Adrenal gland (tissue), 12 donors: ENCODE results near the gene ADA. TPM values are rescaled to one million over a fixed set of nuclear protein-coding genes. Genes with fewer than 3 reads are reported as not detected.
"Not testable (repeated sequence)": the region's sequence is repeated elsewhere in the genome, so short reads cannot be mapped to it uniquely, and the experiment has no call there.

Experiments
- DNase-seq, 7 donors: peaks; one replicate each; pipeline ENCODE4 v3.0.0-alpha.2; 2019 to 2020
- H3K27ac ChIP-seq, 5 donors: fragments of 200-600 bp; sonication (generic) in 4 of 5; 1 replicate in 3 of 5; 2 replicates in 2 of 5; pipeline versions ENCODE4 v1.5.1 to v1.8.0; 2016 to 2020; ENCODE audit warnings: mild to moderate bottlenecking in 1 of 5
- H3K27me3 ChIP-seq: fragments of 200-600 bp; 2 replicates; pipeline ENCODE4 v1.8.0; 2021
- H3K36me3 ChIP-seq, 2 donors: fragments of 200-600 bp; replicated peaks in 1 of 2; 1 replicate in 1 of 2; 2 replicates in 1 of 2; pipeline versions ENCODE4 v1.5.1 to v1.8.0; 2018 to 2022
- H3K4me1 ChIP-seq, 2 donors: fragments of 200-600 bp; replicated peaks in 1 of 2; 1 replicate in 1 of 2; 2 replicates in 1 of 2; pipeline versions ENCODE4 v1.5.1 to v1.8.0; 2018 to 2021
- H3K4me3 ChIP-seq, 4 donors: fragments of 200-600 bp; sonication (generic) in 3 of 4; one replicate each; pipeline ENCODE4 v1.5.1; 2016 to 2018
- H3K9me3 ChIP-seq, 3 donors: fragments of 200-600 bp; sonication (generic) in 1 of 3; replicated peaks in 1 of 3; 1 replicate in 2 of 3; 2 replicates in 1 of 3; pipeline versions ENCODE4 v1.5.1 to v1.8.0; 2016 to 2021
- POLR2A ChIP-seq, 2 donors: fragments of 450-650 bp; IDR thresholded peaks; one replicate each; pipeline ENCODE4 v1.6.1; 2017; ENCODE audit warnings: antibody characterized with exemption in 2 of 2, mild to moderate bottlenecking in 2 of 2, moderate library complexity in 1 of 2
- WGBS, 4 donors: extraction: QIAGEN DNeasy Blood & Tissue Kit in 2 of 4; methylation state at CpG; one replicate each; pipeline versions ENCODE4 v1.1.5 to v1.1.7; 2013 to 2017; 5-methylcytosine and 5-hydroxymethylcytosine counted together
- intact Hi-C, 2 donors: fragments of 100-400 bp; cut with DNase I; formaldehyde crosslinking; loops; one replicate each; pipeline versions ENCODE4 v1.14.1 to v1.15.0; 2022 to 2023
- polyA plus RNA-seq, 3 donors: library from polyadenylated mRNA; stranded (reverse); fragments of 200-250 nt in 2 of 3; fragments of 350-450 nt in 1 of 3; fragmentation: Illumina TruSeq in 1 of 3; extraction: RNeasy Lipid Tissue Mini Kit (QIAGEN cat#74804) in 1 of 3; gene quantifications; one replicate each; pipeline ENCODE4 v1.2.3, GENCODE V29; 2013 to 2014
- total RNA-seq, 9 donors: library from RNA; depleted of rRNA in 4 of 9; stranded (reverse); fragments of >200 nt in 4 of 9; fragments of 120-200 nt in 1 of 9; fragmentation: NEBNext Ultra II Directional in 1 of 9; extraction: Animal tissue kit (Norgen Biotek cat#: 25700) in 1 of 9; gene quantifications; one replicate each; pipeline versions ENCODE4 v1.1.0 to v1.2.4, GENCODE V29; 2013 to 2023
- TF ChIP-seq, protein P1 (sequence below), 6 experiments: fragments of 450-650 bp in 4 of 6; fragments of 200-600 bp in 2 of 6; sonication (generic) in 1 of 6; IDR thresholded peaks; 1 replicate in 5 of 6; 2 replicates in 1 of 6; pipeline versions ENCODE4 v1.5.1 to v1.8.0; 2016 to 2021; ENCODE audit warnings: antibody characterized with exemption in 6 of 6, mild to moderate bottlenecking in 2 of 6, moderate library complexity in 1 of 6
- donor health status: healthy with polysubstance abuse.
- donor health status: Bipolar disorder and iron deficiency.
- donor health status: DM: yes; HTN: yes; CAD: no.
- donor health status: DM: no; HTN: no; CAD: no.
- donor health status: DM: no; HTN: no; CAD: no.
- donor health status: DM: yes; HTN: yes; CAD: no.

The ADA gene
- total and polyA plus RNA-seq, 12 donors, result 3.4 to 16.4 (median 10.0) TPM

GRCh38 chr20:44589537-44589936 lies 62.0 kb downstream of the ADA start:
- Histone ChIP-seq H3K27me3 (no peaks in the 10 kb centered on the region), H3K9me3 (no peaks in the 10 kb centered on the region), H3K27ac (no peak overlapping the region), H3K36me3 (peaks cover 0 to 16% of the 10 kb centered on the region in 2 donors), H3K4me3 (no peak overlapping the region), H3K4me1 (peaks cover 2 to 29% of the 10 kb centered on the region in 2 donors)
- no peak for TF ChIP-seq POLR2A (IDR thresholded peaks at IDR 0.05)
- TF ChIP-seq, protein P1, sequence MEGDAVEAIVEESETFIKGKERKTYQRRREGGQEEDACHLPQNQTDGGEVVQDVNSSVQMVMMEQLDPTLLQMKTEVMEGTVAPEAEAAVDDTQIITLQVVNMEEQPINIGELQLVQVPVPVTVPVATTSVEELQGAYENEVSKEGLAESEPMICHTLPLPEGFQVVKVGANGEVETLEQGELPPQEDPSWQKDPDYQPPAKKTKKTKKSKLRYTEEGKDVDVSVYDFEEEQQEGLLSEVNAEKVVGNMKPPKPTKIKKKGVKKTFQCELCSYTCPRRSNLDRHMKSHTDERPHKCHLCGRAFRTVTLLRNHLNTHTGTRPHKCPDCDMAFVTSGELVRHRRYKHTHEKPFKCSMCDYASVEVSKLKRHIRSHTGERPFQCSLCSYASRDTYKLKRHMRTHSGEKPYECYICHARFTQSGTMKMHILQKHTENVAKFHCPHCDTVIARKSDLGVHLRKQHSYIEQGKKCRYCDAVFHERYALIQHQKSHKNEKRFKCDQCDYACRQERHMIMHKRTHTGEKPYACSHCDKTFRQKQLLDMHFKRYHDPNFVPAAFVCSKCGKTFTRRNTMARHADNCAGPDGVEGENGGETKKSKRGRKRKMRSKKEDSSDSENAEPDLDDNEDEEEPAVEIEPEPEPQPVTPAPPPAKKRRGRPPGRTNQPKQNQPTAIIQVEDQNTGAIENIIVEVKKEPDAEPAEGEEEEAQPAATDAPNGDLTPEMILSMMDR (IDR thresholded peaks at IDR 0.05), result no peak
- intact Hi-C loops, result no loop called here
- 76 to 82% (median 82%) methylated on average over 4 of the region's 4 CpGs for WGBS, 4 donors
- no peak for DNase-seq

DNA sequence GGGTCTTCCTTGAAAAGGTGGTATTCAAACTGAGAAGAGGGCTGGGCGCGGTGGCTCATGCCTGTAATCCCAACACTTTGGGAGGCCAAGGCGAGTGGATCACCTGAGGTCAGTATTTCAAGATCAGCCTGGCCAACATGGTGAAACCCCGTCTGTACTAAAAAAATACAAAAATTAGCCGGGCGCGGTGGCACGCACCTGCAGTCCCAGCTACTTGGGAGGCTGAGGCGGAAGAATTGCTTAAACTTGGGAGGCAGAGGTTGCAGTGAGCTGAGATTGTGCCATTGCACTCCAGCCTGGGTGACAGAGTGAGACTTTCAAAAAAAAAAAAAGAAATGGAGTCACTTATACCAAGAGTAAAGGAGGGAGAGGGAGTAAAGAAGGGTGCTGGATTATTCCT lies 63.2 kb downstream of the ADA start:
- H3K4me1 ChIP-seq, result peaks cover 3 to 22% of the 10 kb centered on the region in 2 donors
- WGBS, 4 donors, result 94 to 98% (median 96%) methylated on average over 9 of the region's 9 CpGs
- H3K36me3 ChIP-seq, result peaks cover 0 to 16% of the 10 kb centered on the region in 2 donors
- intact Hi-C loops, H3K9me3 ChIP-seq, H3K27me3 ChIP-seq, H3K27ac ChIP-seq, H3K4me3 ChIP-seq, DNase-seq: not testable (repeated sequence)

DNA sequence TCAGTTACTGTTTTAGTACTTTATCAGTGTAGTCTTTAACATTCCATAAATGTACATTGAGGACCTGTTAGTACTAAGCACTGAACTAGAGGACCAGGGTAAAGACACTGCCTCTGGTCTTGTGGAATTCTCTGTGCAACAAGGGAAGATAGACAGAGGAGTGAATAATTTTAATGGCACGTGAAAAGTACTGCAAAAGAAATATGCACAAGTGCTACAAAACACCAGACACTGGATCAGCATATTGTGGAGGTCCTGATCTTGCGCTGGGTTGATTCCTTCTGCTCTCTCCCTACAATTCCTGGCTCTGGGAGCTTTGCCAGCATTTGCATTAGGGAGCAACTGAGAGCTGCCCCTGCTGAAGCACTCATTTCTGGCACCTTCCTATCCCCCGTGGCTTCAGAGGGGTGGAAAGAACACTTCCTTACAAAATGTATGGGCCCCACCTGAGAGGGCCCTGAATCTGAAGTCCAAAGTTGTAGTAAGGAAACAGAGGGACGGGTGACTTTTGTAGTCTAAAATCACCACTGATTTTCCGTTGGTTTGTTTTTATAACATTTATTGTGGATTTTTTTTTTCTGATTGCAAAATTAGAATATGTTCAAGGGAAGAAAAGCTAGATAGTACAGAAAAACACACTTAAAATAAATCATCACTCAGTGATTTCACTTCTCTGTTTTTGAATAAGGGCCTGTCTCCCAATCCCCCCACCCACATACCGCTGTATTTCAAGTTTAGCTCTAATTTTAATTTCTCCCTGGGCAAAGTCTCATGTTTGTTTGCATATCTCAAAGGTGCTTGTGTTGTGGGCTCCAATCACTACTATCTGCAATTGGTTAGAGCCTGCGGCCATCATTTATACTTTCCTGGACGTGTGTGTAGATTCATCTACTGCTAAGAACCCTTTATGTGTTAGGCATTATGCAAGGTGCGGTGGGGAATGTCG lies 64.2 kb downstream of the ADA start:
- Histone ChIP-seq H3K27ac (peak overlapping the region in 2 of 5 donors; percentile 0 to 19), H3K36me3 (peaks cover 0 to 13% of the 10 kb centered on the region in 2 donors), H3K9me3 (no peaks in the 10 kb centered on the region), H3K4me1 (peaks cover 13 to 32% of the 10 kb centered on the region in 2 donors), H3K27me3 (no peaks in the 10 kb centered on the region), H3K4me3 (no peak overlapping the region)
- intact Hi-C loops, result no loop called here
- peak in 1 of 7 donors; percentile 49 for DNase-seq
- TF ChIP-seq, protein P1 (IDR thresholded peaks at IDR 0.05), result no peak
- no peak for TF ChIP-seq POLR2A (IDR thresholded peaks at IDR 0.05)
- WGBS, 4 donors, result 65 to 80% (median 74%) methylated on average over 10 of the region's 10 CpGs

DNA sequence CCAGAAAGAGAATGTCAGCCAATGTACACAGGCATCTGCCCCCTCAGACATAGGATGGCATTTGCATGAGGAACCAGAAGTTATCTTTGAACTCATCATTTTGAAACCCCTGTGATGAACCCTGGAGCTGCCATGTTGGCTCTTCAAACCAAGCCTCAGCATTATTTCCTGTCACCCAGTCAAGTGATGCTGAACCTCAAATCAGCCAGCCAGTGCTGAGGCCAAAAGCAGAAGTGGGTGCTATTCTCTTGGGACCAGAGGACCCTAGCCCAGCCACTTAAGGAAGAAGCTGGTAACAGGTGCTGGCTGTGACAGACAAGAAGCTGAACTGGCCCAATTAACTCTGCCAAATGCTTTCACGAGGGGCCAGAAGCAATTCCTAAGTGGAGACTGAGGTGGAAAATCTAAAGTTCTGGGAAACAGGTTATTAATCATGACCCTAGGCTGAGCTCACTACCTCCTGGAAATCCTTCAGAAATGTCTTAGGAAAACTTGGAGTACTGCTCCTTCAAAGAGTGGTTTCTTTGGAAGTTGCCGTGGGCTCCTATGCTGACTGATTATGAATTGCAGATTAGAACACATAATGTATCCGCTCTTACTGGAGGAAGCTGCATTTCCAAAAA lies 65.1 kb downstream of the ADA start:
- Histone ChIP-seq H3K4me1 (peaks cover 21 to 41% of the 10 kb centered on the region in 2 donors), H3K27me3 (no peaks in the 10 kb centered on the region), H3K4me3 (no peak overlapping the region), H3K27ac (peak overlapping the region in 2 of 5 donors; percentile 0 to 19), H3K36me3 (peaks cover 0 to 13% of the 10 kb centered on the region in 2 donors), H3K9me3 (no peaks in the 10 kb centered on the region)
- no peak for TF ChIP-seq POLR2A (IDR thresholded peaks at IDR 0.05)
- TF ChIP-seq, protein P1 (IDR thresholded peaks at IDR 0.05), result no peak
- DNase-seq, result no peak
- intact Hi-C loops, result no loop called here
- 73 to 79% (median 77%) methylated on average over 3 of the region's 3 CpGs for WGBS, 4 donors
